NCI-H1092 (cell line): Measurements from ENCODE around the gene TPPP.

Source experiments
- DNase-seq: peaks from one replicate; lab custom pipeline; 2025; lab: John Stamatoyannopoulos, UW

Gene TPPP

GRCh38 chr5:624951-625230 is 68.3 kb downstream of the TPPP start:
- no peak for DNase-seq

- no peak for DNase-seq
Observed at GRCh38 chr5:624118-624950, 68.8 kb downstream of the TPPP start.

- DNase-seq, result no peak
Observed at GRCh38 chr5:623531-623930, 69.6 kb downstream of the TPPP start.

- no peak for DNase-seq
Observed at GRCh38 chr5:622946-623522, 70.1 kb downstream of the TPPP start.

GRCh38 chr5:622359-622758 is 70.8 kb downstream of the TPPP start:
- DNase-seq, result no peak

GRCh38 chr5:621341-621761 is 71.8 kb downstream of the TPPP start:
- DNase-seq, result no peak

- no peak for DNase-seq
Observed at GRCh38 chr5:620586-621180, 72.5 kb downstream of the TPPP start.

GRCh38 chr5:620152-620551 is 73.0 kb downstream of the TPPP start:
- no peak for DNase-seq

- DNase-seq, result no peak
Observed at GRCh38 chr5:619444-619843, 73.7 kb downstream of the TPPP start.

- DNase-seq, result no peak
Observed at GRCh38 chr5:618450-618849, 74.7 kb downstream of the TPPP start.

- DNase-seq, result no peak
Observed at GRCh38 chr5:617896-618295, 75.3 kb downstream of the TPPP start.

- no peak for DNase-seq
Observed at GRCh38 chr5:616484-617039, 76.6 kb downstream of the TPPP start.

- no peak for DNase-seq
Observed at GRCh38 chr5:612498-613424, 80.4 kb downstream of the TPPP start.

- DNase-seq, result peak; percentile 76
Observed at GRCh38 chr5:611731-612486, 81.2 kb downstream of the TPPP start, which contains the start of gene CEP72. Gene CEP72, plus strand, starts transcription at chr5:612340. Its CDS starts 22 bp downstream, at chr5:612362.

GRCh38 chr5:610744-611730 is 82.1 kb downstream of the TPPP start:
- no peak for DNase-seq

- DNase-seq, result no peak
Observed at GRCh38 chr5:610011-610743, 83.0 kb downstream of the TPPP start.
